Activated CD4-positive, alpha-beta T cell treated with anti-CD3 and anti-CD28 coated beads, Interleukin-10, Interleukin-2, amounts not matched to agents 100 ng/mL and 50 ng/mL, durations not matched to agents 16 hours and 8 hours (primary cell): ENCODE data around the gene PTGIS.

Experiments
- DNase-seq: peaks from one replicate; pipeline ENCODE4 v3.0.0-alpha.2; 2020

PTGIS gene

GRCh38 chr20:49461894-49462620 is 105.9 kb downstream of the PTGIS start:
- no peak for DNase-seq

GRCh38 chr20:49460916-49461315 is 107.0 kb downstream of the PTGIS start:
- DNase-seq: no peak

GRCh38 chr20:49460131-49460530 is 107.8 kb downstream of the PTGIS start:
- no peak for DNase-seq

- no peak for DNase-seq
These were observed 108.3 kb downstream of the PTGIS start for GRCh38 chr20:49459684-49460083.

- no peak for DNase-seq
These were observed 110.5 kb downstream of the PTGIS start for GRCh38 chr20:49457444-49457843.

- DNase-seq: no peak
These were observed 111.3 kb downstream of the PTGIS start for GRCh38 chr20:49456646-49457045.

- DNase-seq: no peak
These were observed 112.2 kb downstream of the PTGIS start for GRCh38 chr20:49455691-49456090.
